PFSK-1 (cell line): Measurements from ENCODE around the gene CNFN.

Source experiments
- FOXP2 ChIP-seq: optimal IDR thresholded peaks from 2 replicates; pipeline ENCODE3; 2011; ENCODE audit warnings: borderline replicate concordance, control low read depth, inconsistent platforms; ENCODE audit not compliant: insufficient read depth; ENCODE audit errors: extremely low read length, extremely low read depth
- POLR2AphosphoS5 ChIP-seq: IDR thresholded peaks from 2 replicates; pipeline ENCODE4 v1.6.1; 2012; ENCODE audit warnings: low read depth, mild to moderate bottlenecking, control low read depth, low read length, moderate library complexity
- REST ChIP-seq, 2 experiments: IDR thresholded peaks; 2 replicates each; pipeline versions ENCODE4 v1.6.1 to v1.8.0; 2011 to 2012; ENCODE audit warnings: low read depth in 2 of 2, low read length in 2 of 2, control low read depth in 1 of 2, inconsistent platforms in 1 of 2, mild to moderate bottlenecking in 1 of 2, moderate library complexity in 1 of 2; ENCODE audit not compliant: insufficient read depth in 1 of 2
- SIN3A ChIP-seq: IDR thresholded peaks from 2 replicates; pipeline ENCODE4 v1.6.1; 2012; ENCODE audit warnings: mild to moderate bottlenecking, low read length, moderate library complexity, borderline replicate concordance; ENCODE audit not compliant: insufficient read depth
- TAF1 ChIP-seq: IDR thresholded peaks from 2 replicates; pipeline ENCODE4 v1.6.1; 2012; ENCODE audit warnings: low read length, control low read depth, borderline replicate concordance; ENCODE audit not compliant: insufficient read depth

CNFN gene

GRCh38 chr19:42378225-42379215 is 11.6 kb downstream of the CNFN start:
- no peak for TF ChIP-seq POLR2AphosphoS5
- TF ChIP-seq SIN3A, result no peak
- TF ChIP-seq REST (IDR thresholded peaks at IDR 0.05; ENCODE audit: insufficient read depth in 1 of 2, low read depth in 2 of 2, low read length in 2 of 2), result no peak

DNA sequence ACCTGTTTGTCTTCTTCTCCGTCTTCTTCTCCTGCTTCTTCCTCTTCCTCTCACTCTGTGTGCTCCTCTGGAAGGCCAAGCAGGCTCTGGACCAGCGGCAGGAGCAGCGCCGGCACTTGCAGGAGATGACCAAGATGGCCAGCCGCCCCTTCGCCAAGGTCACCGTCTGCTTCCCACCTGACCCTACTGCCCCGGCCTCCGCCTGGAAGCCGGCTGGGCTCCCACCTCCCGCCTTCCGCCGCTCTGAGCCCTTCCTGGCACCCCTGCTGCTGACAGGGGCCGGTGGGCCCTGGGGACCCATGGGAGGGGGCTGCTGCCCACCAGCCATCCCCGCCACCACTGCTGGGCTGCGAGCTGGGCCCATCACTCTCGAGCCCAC is 13.9 kb downstream of the CNFN start:
- no peak for TF ChIP-seq SIN3A
- no peak for TF ChIP-seq TAF1
- TF ChIP-seq POLR2AphosphoS5, result no peak
- no peak for TF ChIP-seq REST (IDR thresholded peaks at IDR 0.05; ENCODE audit: insufficient read depth in 1 of 2, low read depth in 2 of 2, low read length in 2 of 2)
- no peak for TF ChIP-seq FOXP2

DNA sequence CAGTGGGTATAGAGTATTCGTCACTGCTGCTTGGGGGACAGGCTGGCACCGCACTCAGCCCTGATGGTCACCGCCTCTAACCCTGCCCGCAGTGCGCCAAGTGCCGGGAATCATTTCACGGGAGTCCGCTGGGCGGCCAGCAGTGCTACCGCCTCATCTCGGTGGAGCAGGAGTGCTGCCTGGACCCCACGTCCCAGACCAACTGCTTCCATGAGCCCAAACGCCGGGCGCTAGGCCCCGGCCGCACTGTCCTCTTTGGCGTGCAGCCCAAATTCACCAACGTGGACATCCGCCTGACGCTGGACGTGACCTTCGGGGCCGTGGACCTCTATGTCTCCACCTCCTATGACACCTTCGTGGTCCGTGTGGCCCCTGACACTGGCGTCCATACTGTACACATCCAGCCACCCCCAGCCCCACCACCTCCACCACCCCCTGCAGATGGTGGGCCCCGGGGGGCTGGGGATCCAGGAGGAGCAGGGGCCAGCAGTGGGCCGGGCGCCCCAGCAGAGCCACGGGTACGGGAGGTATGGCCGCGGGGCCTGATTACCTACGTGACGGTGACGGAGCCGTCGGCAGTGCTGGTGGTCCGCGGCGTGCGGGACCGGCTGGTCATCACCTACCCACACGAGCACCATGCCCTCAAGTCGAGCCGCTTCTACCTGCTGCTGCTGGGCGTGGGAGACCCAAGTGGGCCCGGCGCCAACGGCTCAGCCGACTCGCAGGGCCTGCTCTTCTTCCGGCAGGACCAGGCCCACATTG is 14.5 kb downstream of the CNFN start:
- no peak for TF ChIP-seq POLR2AphosphoS5
- no peak for TF ChIP-seq REST (IDR thresholded peaks at IDR 0.05; ENCODE audit: insufficient read depth in 1 of 2, low read depth in 2 of 2, low read length in 2 of 2)
- TF ChIP-seq FOXP2, result no peak
- TF ChIP-seq TAF1, result no peak
- no peak for TF ChIP-seq SIN3A

DNA sequence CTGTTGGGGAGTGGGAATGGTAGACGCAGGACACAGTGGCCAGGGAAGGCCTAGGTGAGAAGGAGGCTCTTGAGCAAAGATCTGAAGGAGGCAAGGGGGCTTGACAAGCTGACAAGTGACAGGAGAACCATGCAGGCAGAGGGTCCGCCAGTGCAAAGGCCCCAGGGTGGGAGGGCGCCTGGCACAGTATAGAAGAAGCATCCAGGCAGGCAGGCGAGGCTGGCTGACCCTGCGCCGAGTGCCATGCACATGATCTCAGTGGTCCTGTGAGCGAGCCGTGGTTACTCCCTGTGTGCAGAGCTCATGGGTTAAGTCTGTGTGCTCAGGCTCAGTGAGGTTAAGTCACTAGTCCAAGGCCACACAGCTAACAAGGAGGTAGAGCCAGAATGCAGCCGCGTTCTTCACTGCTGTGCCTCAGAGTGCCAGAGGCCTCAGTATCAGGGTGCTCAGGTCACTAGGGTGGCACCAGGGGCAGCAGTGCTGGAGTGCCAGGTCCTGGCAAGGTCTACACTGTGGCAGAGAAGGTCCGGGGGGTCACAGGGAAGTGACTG is 15.2 kb downstream of the CNFN start:
- TF ChIP-seq REST (IDR thresholded peaks at IDR 0.05; ENCODE audit: insufficient read depth in 1 of 2, low read depth in 2 of 2, low read length in 2 of 2) (no peak), FOXP2 (no peak), POLR2AphosphoS5 (no peak), SIN3A (no peak), TAF1 (no peak)
